SK-N-SH (cell line): Measurements from ENCODE around the gene CLIC6.

Experiments used
- CTCF ChIP-seq: fragments of 200-600 bp; sonication (generic); IDR thresholded peaks from 2 replicates; pipeline ENCODE4 v1.6.1; 2017; ENCODE audit warnings: antibody characterized with exemption, mild to moderate bottlenecking, moderate library complexity
- GABPA ChIP-seq: IDR thresholded peaks from 2 replicates; pipeline ENCODE4 v1.4.0; 2012; ENCODE audit warnings: low read depth, mild to moderate bottlenecking
- TAF1 ChIP-seq: IDR thresholded peaks from 2 replicates; pipeline ENCODE4 v1.6.1; 2012; ENCODE audit warnings: low read depth, mild to moderate bottlenecking, low read length, moderate library complexity, borderline replicate concordance

- TF ChIP-seq TAF1: no peak
- no peak for TF ChIP-seq GABPA
- TF ChIP-seq CTCF: no peak
Measured at GRCh38 chr21:34733852-34734251, 65.1 kb downstream of the CLIC6 start.
